Right lobe of liver (tissue), 4 donors: ENCODE data around the gene GPR156.

Source experiments
- CTCF ChIP-seq, 4 donors: fragments of 200-600 bp in 3 of 4; fragments of 450-650 bp in 1 of 4; IDR thresholded peaks; one replicate each; pipeline versions ENCODE4 v1.5.1 to v1.8.0; 2016 to 2022; ENCODE audit warnings: antibody characterized with exemption in 4 of 4, mild to moderate bottlenecking in 2 of 4
- POLR2A ChIP-seq: fragments of 450-650 bp; IDR thresholded peaks from one replicate; pipeline ENCODE4 v1.6.1; 2017; ENCODE audit warnings: antibody characterized with exemption, mild to moderate bottlenecking
- donor health status: DM: no; HTN: no; CAD: no.
- donor health status: DM: no; HTN: no; CAD: no.
- donor health status: DM: no; HTN: yes; CAD: no.

DNA sequence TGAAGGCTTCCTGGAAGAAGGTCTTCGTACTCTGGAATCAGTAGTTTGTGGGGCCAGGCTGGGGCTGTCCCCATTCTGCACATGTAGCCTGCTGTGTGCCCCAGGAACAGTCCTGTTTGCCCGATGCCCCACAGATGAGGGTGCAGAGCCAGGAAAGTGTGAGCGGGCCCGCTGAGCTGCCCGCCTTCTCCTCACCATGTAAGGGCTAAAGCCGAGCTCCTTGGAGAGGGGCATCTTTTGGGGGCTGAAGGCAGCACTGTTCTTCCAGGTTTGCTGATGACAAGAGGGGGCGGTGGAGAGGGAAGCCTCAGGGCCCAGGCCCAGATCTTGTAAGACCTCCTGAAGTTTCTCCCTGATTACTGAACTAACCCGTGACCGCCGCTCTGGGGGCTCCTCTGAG, 117.5 kb downstream of the GPR156 start:
- TF ChIP-seq CTCF (IDR thresholded peaks at IDR 0.05) (no peak), POLR2A (no peak)
